Neural progenitor cell (in vitro differentiated cells): Measurements from ENCODE around the gene ITPR1.

Experiments
- EZH2phosphoT487 ChIP-seq: fragments of 200-600 bp; sonication (generic); IDR thresholded peaks from 2 replicates; pipeline ENCODE4 v1.6.1; 2017; ENCODE audit warnings: antibody characterized with exemption
- TF ChIP-seq, protein P1 (sequence below): fragments of 200-600 bp; sonication (generic); IDR thresholded peaks from 2 replicates; pipeline ENCODE4 v1.5.1; 2017; ENCODE audit warnings: antibody characterized with exemption, mild to moderate bottlenecking

DNA sequence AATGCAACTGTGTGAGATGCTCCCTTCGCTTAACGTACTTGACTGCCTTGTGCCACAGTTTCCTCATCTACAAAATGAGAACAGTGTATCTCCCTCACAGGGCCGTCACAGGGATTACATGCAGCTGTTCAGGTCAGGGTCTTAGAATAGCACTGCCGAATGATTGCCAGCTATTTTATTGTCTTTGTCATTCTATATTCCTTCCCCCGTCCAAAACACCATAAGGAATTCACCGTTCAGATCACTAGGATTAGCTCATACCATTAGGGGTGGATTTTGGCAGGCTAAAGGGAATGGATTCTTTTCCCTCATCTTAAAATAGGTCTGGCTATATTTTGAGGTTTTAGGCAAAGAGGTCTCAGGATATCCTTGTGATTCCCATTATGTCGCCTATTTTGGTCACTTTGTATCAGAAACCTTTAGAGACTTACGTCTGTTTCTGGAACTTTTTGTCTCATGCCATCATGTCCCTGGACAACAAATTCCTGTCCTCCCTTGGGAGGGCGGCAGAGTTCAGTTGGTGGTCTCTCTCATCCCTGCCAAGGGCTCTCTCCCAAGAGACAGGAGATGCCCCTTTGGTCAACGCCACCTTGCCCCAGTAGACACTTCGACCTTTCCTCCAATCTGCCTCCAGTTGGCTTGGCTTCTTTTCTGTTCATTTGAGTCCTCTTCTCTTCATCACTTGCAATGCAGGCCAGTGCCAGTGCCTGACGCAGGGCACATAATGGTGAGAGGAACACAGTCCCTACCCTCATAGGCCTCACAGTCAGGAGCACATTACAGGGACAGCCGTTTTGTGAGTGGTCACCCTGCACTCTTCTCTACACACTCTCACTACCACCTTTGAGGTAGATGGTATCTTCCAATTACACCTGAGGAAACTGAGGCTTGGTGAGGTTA lies 314.5 kb downstream of the ITPR1 start:
- TF ChIP-seq, protein P1, sequence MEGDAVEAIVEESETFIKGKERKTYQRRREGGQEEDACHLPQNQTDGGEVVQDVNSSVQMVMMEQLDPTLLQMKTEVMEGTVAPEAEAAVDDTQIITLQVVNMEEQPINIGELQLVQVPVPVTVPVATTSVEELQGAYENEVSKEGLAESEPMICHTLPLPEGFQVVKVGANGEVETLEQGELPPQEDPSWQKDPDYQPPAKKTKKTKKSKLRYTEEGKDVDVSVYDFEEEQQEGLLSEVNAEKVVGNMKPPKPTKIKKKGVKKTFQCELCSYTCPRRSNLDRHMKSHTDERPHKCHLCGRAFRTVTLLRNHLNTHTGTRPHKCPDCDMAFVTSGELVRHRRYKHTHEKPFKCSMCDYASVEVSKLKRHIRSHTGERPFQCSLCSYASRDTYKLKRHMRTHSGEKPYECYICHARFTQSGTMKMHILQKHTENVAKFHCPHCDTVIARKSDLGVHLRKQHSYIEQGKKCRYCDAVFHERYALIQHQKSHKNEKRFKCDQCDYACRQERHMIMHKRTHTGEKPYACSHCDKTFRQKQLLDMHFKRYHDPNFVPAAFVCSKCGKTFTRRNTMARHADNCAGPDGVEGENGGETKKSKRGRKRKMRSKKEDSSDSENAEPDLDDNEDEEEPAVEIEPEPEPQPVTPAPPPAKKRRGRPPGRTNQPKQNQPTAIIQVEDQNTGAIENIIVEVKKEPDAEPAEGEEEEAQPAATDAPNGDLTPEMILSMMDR, result no peak
- TF ChIP-seq EZH2phosphoT487, result no peak
